Ovary (tissue), 9 donors: ENCODE results near the gene AUTS2. TPM values are rescaled to one million over a fixed set of nuclear protein-coding genes. Genes with fewer than 3 reads are reported as not detected.

Source experiments
- DNase-seq, 5 donors: peaks; one replicate each; pipeline ENCODE4 v3.0.0-alpha.2; 2019 to 2020
- H3K27ac ChIP-seq, 2 donors: fragments of 200-600 bp; one replicate each; pipeline versions ENCODE4 v1.5.1 to v1.8.0; 2019 to 2022
- H3K27me3 ChIP-seq: fragments of 200-600 bp; one replicate; pipeline ENCODE4 v1.8.0; 2022
- H3K36me3 ChIP-seq: fragments of 200-600 bp; sonication (generic); one replicate; pipeline ENCODE4 v1.5.1; 2019
- H3K4me1 ChIP-seq: one replicate; pipeline ENCODE4 v1.8.1; 2013; ENCODE audit warnings: mild to moderate bottlenecking, moderate library complexity; ENCODE audit not compliant: insufficient read depth
- H3K4me3 ChIP-seq: fragments of 200-600 bp; sonication (generic); one replicate; pipeline ENCODE4 v1.5.1; 2017
- H3K9me3 ChIP-seq, 2 donors: fragments of 200-600 bp in 1 of 2; sonication (generic) in 1 of 2; one replicate each; pipeline versions ENCODE4 v1.5.1 to v1.8.1; 2013 to 2019; ENCODE audit warnings: mild to moderate bottlenecking in 1 of 2, moderate library complexity in 1 of 2
- CTCF ChIP-seq, 3 donors: fragments of 450-650 bp in 2 of 3; fragments of 200-600 bp in 1 of 3; IDR thresholded peaks; one replicate each; pipeline versions ENCODE4 v1.5.1 to v1.8.0; 2016 to 2022; ENCODE audit warnings: antibody characterized with exemption in 3 of 3, mild to moderate bottlenecking in 1 of 3
- EP300 ChIP-seq: sonication (generic); formaldehyde crosslinking; IDR thresholded peaks from one replicate; pipeline ENCODE4 v1.6.1; 2017; ENCODE audit warnings: antibody characterized with exemption
- POLR2A ChIP-seq: fragments of 450-650 bp; IDR thresholded peaks from one replicate; pipeline ENCODE4 v1.6.1; 2017; ENCODE audit warnings: antibody characterized with exemption, mild to moderate bottlenecking, moderate library complexity
- WGBS, 3 donors: extraction: QIAGEN DNeasy Blood & Tissue Kit in 1 of 3; methylation state at CpG; one replicate each; pipeline versions ENCODE4 v1.1.5 to v1.1.7; 2013 to 2017; 5-methylcytosine and 5-hydroxymethylcytosine counted together
- intact Hi-C, 4 donors: fragments of 100-400 bp; cut with DNase I; formaldehyde crosslinking; loops; one replicate each; pipeline versions ENCODE4 v1.11.0 to v1.15.1; 2022 to 2023
- polyA plus RNA-seq, 2 donors: library from polyadenylated mRNA; stranded (reverse); fragments of 200-250 nt in 1 of 2; fragments of 350-450 nt in 1 of 2; fragmentation: Illumina TruSeq in 1 of 2; extraction: RNeasy Lipid Tissue Mini Kit (QIAGEN cat#74804) in 1 of 2; gene quantifications; one replicate each; pipeline ENCODE4 v1.2.3, GENCODE V29; 2013 to 2014
- total RNA-seq, 7 donors: library from RNA; depleted of rRNA in 2 of 7; stranded (reverse); fragments of >200 nt in 2 of 7; fragmentation: NEBNext Ultra II Directional in 3 of 7; extraction: Animal tissue kit (Norgen Biotek cat#: 25700) in 3 of 7; gene quantifications; one replicate each; pipeline versions ENCODE4 v1.1.0 to v1.2.4, GENCODE V29; 2016 to 2023
- donor health status: DM: no; HTN: no; CAD: no; lungs with moderate emphysema.
- donor health status: DM: no; HTN: no; CAD: no.
- donor health status: Bipolar disorder and iron deficiency.
- donor health status: DM: yes; HTN: yes; CAD: no.
- donor health status: DM: no; HTN: no; CAD: no.
- donor health status: DM: yes; HTN: yes; CAD: no.

Gene AUTS2
- total and polyA plus RNA-seq, 9 donors, result 18.3 to 60.9 (median 44.9) TPM

- intact Hi-C loops, result no loop called here
- Histone ChIP-seq H3K36me3 (no peaks in the 10 kb centered on the region), H3K4me3 (no peak overlapping the region), H3K4me1 (peaks cover 15% of the 10 kb centered on the region), H3K9me3 (no peaks in the 10 kb centered on the region), H3K27me3 (no peaks in the 10 kb centered on the region), H3K27ac (no peak overlapping the region)
- WGBS, 3 donors, result 94 to 97% (median 97%) methylated on average over 3 of the region's 3 CpGs
- DNase-seq, result no peak
- TF ChIP-seq EP300 (no peak), CTCF (IDR thresholded peaks at IDR 0.05) (no peak), POLR2A (no peak)
These were observed 54.8 kb downstream of the AUTS2 start for GRCh38 chr7:69652947-69653701.

GRCh38 chr7:69653806-69654205, 55.5 kb downstream of the AUTS2 start:
- Histone ChIP-seq H3K27ac (no peak overlapping the region), H3K27me3 (no peaks in the 10 kb centered on the region), H3K4me1 (peaks cover 15% of the 10 kb centered on the region), H3K4me3 (no peak overlapping the region), H3K9me3 (no peaks in the 10 kb centered on the region), H3K36me3 (no peaks in the 10 kb centered on the region)
- TF ChIP-seq CTCF (IDR thresholded peaks at IDR 0.05) (no peak), EP300 (no peak), POLR2A (no peak)
- DNase-seq, result no peak
- 93 to 98% (median 97%) methylated on average over 2 of the region's 2 CpGs for WGBS, 3 donors
- intact Hi-C loops, result no loop called here

DNA sequence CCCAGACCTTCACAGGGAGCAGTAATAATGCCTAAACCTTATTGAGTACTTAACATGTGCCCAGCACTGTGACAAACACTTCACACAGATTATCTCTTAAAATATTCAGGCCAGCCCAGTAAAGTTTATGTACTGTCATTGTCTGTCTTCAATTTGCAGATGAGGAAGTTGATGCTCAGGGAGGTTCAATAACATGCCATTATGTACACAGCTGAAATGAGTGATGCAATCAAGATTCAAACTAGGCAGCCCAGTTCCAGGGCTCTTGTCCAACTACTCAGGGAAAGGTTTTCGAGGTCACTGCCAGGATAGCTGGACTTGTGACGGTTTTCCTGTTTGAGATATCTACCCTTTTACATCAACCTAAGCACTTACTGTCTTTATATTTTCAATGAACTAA, 56.1 kb downstream of the AUTS2 start:
- Histone ChIP-seq H3K27me3 (no peaks in the 10 kb centered on the region), H3K36me3 (no peaks in the 10 kb centered on the region), H3K9me3 (no peaks in the 10 kb centered on the region), H3K4me3 (no peak overlapping the region), H3K27ac (no peak overlapping the region), H3K4me1 (peaks cover 18% of the 10 kb centered on the region)
- DNase-seq, result no peak
- TF ChIP-seq EP300 (no peak), POLR2A (no peak), CTCF (IDR thresholded peaks at IDR 0.05) (no peak)
- 77 to 92% (median 82%) methylated on average over 2 of the region's 2 CpGs for WGBS, 3 donors
- intact Hi-C loops, result no loop called here

DNA sequence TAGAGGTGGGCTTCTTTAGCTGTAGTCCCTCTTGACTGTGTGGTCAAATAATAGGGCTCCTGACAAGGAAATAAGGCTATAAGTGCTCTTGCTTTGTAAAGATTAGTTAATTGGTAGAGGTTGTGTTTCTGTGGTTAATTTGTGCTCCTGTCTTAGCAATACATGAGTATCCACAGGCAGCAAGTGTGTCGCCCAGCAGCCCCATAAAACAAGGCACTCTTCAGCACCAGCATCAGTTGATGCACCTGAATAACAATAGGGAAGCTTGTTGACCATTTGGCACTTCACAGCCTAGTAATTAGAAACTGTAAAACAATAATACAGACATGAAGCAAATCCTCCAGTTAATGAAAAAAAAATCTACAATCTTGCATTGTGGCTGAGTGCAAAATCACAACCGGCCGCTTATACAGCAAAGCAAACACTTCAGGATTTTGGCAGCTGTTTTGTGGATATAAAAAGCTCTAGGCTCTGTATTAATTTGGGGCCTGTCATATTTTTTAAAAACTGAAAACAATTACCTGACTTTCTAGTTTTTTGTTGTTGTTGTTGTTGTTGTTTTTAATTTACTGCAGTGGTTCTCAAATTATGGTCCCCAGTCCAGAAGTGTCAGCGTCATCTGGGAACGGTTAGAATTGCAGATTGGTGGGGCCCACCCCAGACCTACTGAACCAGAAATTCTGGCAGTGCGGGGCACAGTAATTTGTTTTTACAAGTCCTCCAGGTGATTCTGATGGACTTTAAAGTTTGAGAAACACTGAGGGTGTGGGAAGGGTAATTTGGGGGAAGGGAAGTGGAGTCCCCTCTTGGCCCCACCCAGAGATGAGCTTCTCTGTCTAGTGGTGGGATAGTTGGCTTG, 56.8 kb downstream of the AUTS2 start:
- Histone ChIP-seq H3K27ac (no peak overlapping the region), H3K27me3 (no peaks in the 10 kb centered on the region), H3K36me3 (no peaks in the 10 kb centered on the region), H3K9me3 (no peaks in the 10 kb centered on the region), H3K4me1 (peaks cover 20% of the 10 kb centered on the region), H3K4me3 (no peak overlapping the region)
- intact Hi-C loops, result no loop called here
- no peak for TF ChIP-seq POLR2A
- no peak for TF ChIP-seq EP300
- no peak for TF ChIP-seq CTCF (IDR thresholded peaks at IDR 0.05)
- WGBS, 3 donors, result 74 to 79% (median 77%) methylated on average over 6 of the region's 6 CpGs
- DNase-seq, result no peak
